HepG2 (cell line): Measurements from ENCODE around the gene NCOA4. TPM values are rescaled to one million over a fixed set of nuclear protein-coding genes. Genes with fewer than 3 reads are reported as not detected.
A peak's percentile ranks its signal among the peaks of the same experiment; 100 is the strongest.

Experiments
- ETS1 ChIP-seq: sonication (generic); formaldehyde crosslinking; IDR thresholded peaks from 2 replicates; pipeline ENCODE4 v1.4.0; 2020; ENCODE audit warnings: missing genetic modification reagents
- HNRNPH1 ChIP-seq: fragments of 200-400 bp; formaldehyde crosslinking; optimal IDR thresholded peaks from 2 replicates; pipeline ENCODE3; 2017; ENCODE audit warnings: mild to moderate bottlenecking, low read depth, low read length
- LRRFIP1 ChIP-seq: sonication (generic); formaldehyde crosslinking; conservative IDR thresholded peaks from 2 replicates; pipeline ENCODE4 v1.4.0; 2020; ENCODE audit warnings: missing genetic modification reagents
- MATR3 ChIP-seq: sonication (generic); formaldehyde crosslinking; IDR thresholded peaks from 2 replicates; pipeline ENCODE4 v1.4.0; 2020; ENCODE audit warnings: missing genetic modification reagents
- NAIF1 ChIP-seq: sonication (generic); formaldehyde crosslinking; IDR thresholded peaks from 2 replicates; pipeline ENCODE4 v1.5.0; 2020; ENCODE audit warnings: mild to moderate bottlenecking, missing genetic modification reagents, borderline replicate concordance
- SMC3 ChIP-seq: IDR thresholded peaks from 2 replicates; pipeline ENCODE4 v1.6.1; 2011; ENCODE audit warnings: low read length, improper control_type of control experiment
- ZBTB40 ChIP-seq, 2 experiments: fragments of 450-650 bp in 1 of 2; sonication (generic) in 1 of 2; formaldehyde crosslinking in 1 of 2; IDR thresholded peaks; 2 replicates each; pipeline versions ENCODE4 v1.6.1 to v1.8.0; 2016 to 2022; ENCODE audit warnings: antibody characterized with exemption in 1 of 2, mild to moderate bottlenecking in 1 of 2, missing genetic modification reagents in 1 of 2
- ZMYM2 ChIP-seq: sonication (generic); formaldehyde crosslinking; IDR thresholded peaks from 2 replicates; pipeline ENCODE4 v1.8.0; 2022; ENCODE audit warnings: mild to moderate bottlenecking, missing genetic modification reagents
- ZNF609 ChIP-seq: sonication (generic); formaldehyde crosslinking; IDR thresholded peaks from 2 replicates; pipeline ENCODE4 v1.4.0; 2020; ENCODE audit warnings: mild to moderate bottlenecking, missing genetic modification reagents, borderline replicate concordance
- polyA plus RNA-seq, 8 experiments: library from polyadenylated mRNA; depleted of rRNA in 3 of 8; stranded (reverse) in 7 of 8; unstranded in 1 of 8; fragments of >200 nt; fragmentation: Illumina TruSeq in 4 of 8; extraction: Trizol in 4 of 8; gene quantifications; 2 replicates each; pipeline versions ENCODE4 v1.2.1 to v1.2.3, GENCODE V29; 2011 to 2016; ENCODE audit warnings: low read depth in 4 of 8, missing spikeins in 1 of 8, mixed read lengths in 1 of 8; ENCODE audit not compliant: insufficient read depth in 1 of 8
- total RNA-seq, 5 experiments: library from RNA; depleted of rRNA; stranded (reverse); fragments of >200 nt; fragmentation: Illumina TruSeq; extraction: Trizol; gene quantifications; 2 replicates each; pipeline ENCODE4 v1.2.3, GENCODE V29; 2016; ENCODE audit warnings: low read depth in 1 of 5

Gene NCOA4
- total and polyA plus RNA-seq, 2 of the 13 experiments (the other 11 are each of a cell fraction or from before 2014, with no cell fraction given), result 306 to 400 TPM

- no peak for TF ChIP-seq ZBTB40 (IDR thresholded peaks at IDR 0.05)
- no peak; the same call in 1 of the 2 replicates for TF ChIP-seq ZBTB40 (CRISPR knock-in tag; IDR thresholded peaks at IDR 0.05)
- no peak for TF ChIP-seq SMC3
- TF ChIP-seq LRRFIP1 (CRISPR knock-in tag), result no peak
- no peak for TF ChIP-seq HNRNPH1
- peak; percentile 99 for TF ChIP-seq ZNF609 (CRISPR knock-in tag)
- no peak for TF ChIP-seq ETS1 (CRISPR knock-in tag)
- TF ChIP-seq NAIF1, result peak; percentile 8; the same call in 1 of the 2 replicates
- TF ChIP-seq ZMYM2 (CRISPR knock-in tag), result peak; percentile 77
- TF ChIP-seq MATR3 (CRISPR knock-in tag), result no peak
These were observed 32.2 kb downstream of the NCOA4 start (continued) for GRCh38 chr10:45997994-45998763.
